Panc1 (cell line): ENCODE results near the gene SORL1. TPM values are rescaled to one million over a fixed set of nuclear protein-coding genes. Genes with fewer than 3 reads are reported as not detected.

Experiments used
- ATAC-seq: fragments of 200-7000 bp; cut with Tn5 transposase; 2 replicates; pipeline ENCODE4 v1.9.1; 2020; ENCODE audit warnings: mild to moderate bottlenecking, moderate library complexity
- BruUV-seq: library from RNA; stranded (reverse); fragments of 400-500 nt; replicated peaks from 2 replicates; lab custom pipeline; 2021; lab: Mats Ljungman, UMichigan
- CTCF ChIA-PET: fragments of 300-600 bp; sonication (Branson Sonifier 250); formaldehyde crosslinking; loops from one replicate; lab custom pipeline; 2022; ENCODE audit warnings: antibody characterized with exemption; lab: Charles Lee
- POLR2A ChIA-PET: fragments of 300-600 bp; sonication (Branson Sonifier 250); formaldehyde crosslinking; loops from one replicate; lab custom pipeline; 2022; ENCODE audit warnings: antibody characterized with exemption; lab: Charles Lee
- DNase-seq: peaks from one replicate; pipeline ENCODE4 v3.0.0-alpha.2; 2010; ENCODE audit warnings: low read depth, low spot score
- H3K27ac ChIP-seq: 2 replicates; pipeline ENCODE4 v1.5.1; 2011; ENCODE audit warnings: mild to moderate bottlenecking, low read length, inconsistent platforms
- H3K27me3 ChIP-seq: fragments of 200-500 bp; sonication (Bioruptor generic); 2 replicates; pipeline ENCODE4 v1.6.0; 2014; ENCODE audit warnings: low read length, inconsistent platforms; ENCODE audit not compliant: control insufficient read depth, insufficient read depth
- H3K36me3 ChIP-seq: fragments of 200-500 bp; sonication (Bioruptor generic); 2 replicates; pipeline ENCODE4 v1.5.1; 2014; ENCODE audit warnings: inconsistent platforms, mild to moderate bottlenecking, low read length, moderate library complexity; ENCODE audit not compliant: control insufficient read depth, insufficient read depth
- H3K4me1 ChIP-seq: 2 replicates; pipeline ENCODE4 v1.5.1; 2011; ENCODE audit warnings: inconsistent platforms, mild to moderate bottlenecking, low read length, moderate library complexity; ENCODE audit not compliant: control insufficient read depth, insufficient read depth
- H3K4me3 ChIP-seq, 2 experiments: 2 replicates each; pipeline ENCODE4 v1.5.1; 2011 to 2012; ENCODE audit warnings: low read depth in 2 of 2, low read length in 2 of 2, mild to moderate bottlenecking in 2 of 2, inconsistent platforms in 1 of 2, moderate library complexity in 1 of 2
- H3K9me3 ChIP-seq: fragments of 200-500 bp; sonication (Bioruptor generic); 2 replicates; pipeline ENCODE4 v1.5.1; 2014; ENCODE audit warnings: low read depth, mild to moderate bottlenecking, inconsistent platforms, low read length, moderate library complexity; ENCODE audit not compliant: control insufficient read depth, insufficient read depth
- POLR2AphosphoS5 ChIP-seq: IDR thresholded peaks from 2 replicates; pipeline ENCODE4 v1.6.1; 2012; ENCODE audit warnings: mild to moderate bottlenecking, low read depth, low read length, moderate library complexity
- SIN3A ChIP-seq: IDR thresholded peaks from 2 replicates; pipeline ENCODE4 v1.6.1; 2012; ENCODE audit warnings: low read depth, mild to moderate bottlenecking, low read length, moderate library complexity, borderline replicate concordance; ENCODE audit not compliant: insufficient read depth
- TCF7L2 ChIP-seq: IDR thresholded peaks from 2 replicates; pipeline ENCODE4 v1.6.1; 2011; ENCODE audit warnings: mild to moderate bottlenecking, low read depth, low read length, inconsistent platforms
- in situ Hi-C: cut with HindIII; loops from 2 replicates; pipeline ENCODE4 v1.10.0; 2016; ENCODE audit warnings: low sequenced_read_pairs, low pct_unique_long_range_greater_than_20kb
- intact Hi-C: fragments of 100-400 bp; cut with micrococcal nuclease; formaldehyde crosslinking; loops from one replicate; pipeline ENCODE4 v1.10.0; 2022; ENCODE audit not compliant: unreplicated experiment
- total RNA-seq: library from RNA; stranded (reverse); gene quantifications from one replicate; pipeline ENCODE4 v1.2.1, GENCODE V29; 2021; ENCODE audit not compliant: unreplicated experiment
- TF ChIP-seq, protein P1 (sequence below), 2 experiments: IDR thresholded peaks; 2 replicates each; pipeline ENCODE4 v1.6.1; 2011 to 2012; ENCODE audit warnings: low read depth in 2 of 2, control low read depth in 1 of 2, low read length in 1 of 2, mild to moderate bottlenecking in 1 of 2, moderate library complexity in 1 of 2; ENCODE audit not compliant: insufficient read depth in 1 of 2
- TF ChIP-seq, protein P2 (sequence below): fragments of 450-650 bp; IDR thresholded peaks from 2 replicates; pipeline ENCODE4 v1.5.1; 2017; ENCODE audit warnings: mild to moderate bottlenecking

SORL1 gene
- total RNA-seq, 1 experiment from 2014 or later = 36.3 TPM

DNA sequence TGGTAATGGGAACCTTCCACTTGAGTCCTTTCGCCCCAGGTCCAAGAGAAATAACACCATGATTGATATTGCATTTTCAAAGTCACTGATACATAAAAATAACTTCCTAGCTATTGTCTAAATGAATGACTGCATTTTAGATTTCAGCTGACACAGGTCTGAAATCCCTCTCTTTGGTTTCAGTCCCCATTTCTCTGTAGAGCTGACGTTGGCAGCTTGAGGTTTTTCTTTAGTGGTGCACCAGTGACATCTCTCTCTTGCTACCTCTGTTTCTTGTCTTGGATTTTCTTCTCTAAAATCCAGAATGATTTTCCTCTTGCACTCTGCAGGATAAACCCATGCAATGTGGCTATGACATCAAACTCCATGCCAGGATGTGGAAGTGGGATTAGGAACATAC is 31.7 kb upstream of the SORL1 start:
- POLR2A ChIA-PET = no interaction called here
- DNase-seq = no peak
- H3K9me3 ChIP-seq = no peaks in the 10 kb centered on the region
- intact Hi-C loops (no loop called here), in situ Hi-C loops (no loop called here)
- no peak overlapping the region for H3K4me3 ChIP-seq
- CTCF ChIA-PET = no interaction called here
- no peak for ATAC-seq
- no TSS peak for BruUV-seq
- TF ChIP-seq SIN3A = no peak
- TF ChIP-seq, protein P1, sequence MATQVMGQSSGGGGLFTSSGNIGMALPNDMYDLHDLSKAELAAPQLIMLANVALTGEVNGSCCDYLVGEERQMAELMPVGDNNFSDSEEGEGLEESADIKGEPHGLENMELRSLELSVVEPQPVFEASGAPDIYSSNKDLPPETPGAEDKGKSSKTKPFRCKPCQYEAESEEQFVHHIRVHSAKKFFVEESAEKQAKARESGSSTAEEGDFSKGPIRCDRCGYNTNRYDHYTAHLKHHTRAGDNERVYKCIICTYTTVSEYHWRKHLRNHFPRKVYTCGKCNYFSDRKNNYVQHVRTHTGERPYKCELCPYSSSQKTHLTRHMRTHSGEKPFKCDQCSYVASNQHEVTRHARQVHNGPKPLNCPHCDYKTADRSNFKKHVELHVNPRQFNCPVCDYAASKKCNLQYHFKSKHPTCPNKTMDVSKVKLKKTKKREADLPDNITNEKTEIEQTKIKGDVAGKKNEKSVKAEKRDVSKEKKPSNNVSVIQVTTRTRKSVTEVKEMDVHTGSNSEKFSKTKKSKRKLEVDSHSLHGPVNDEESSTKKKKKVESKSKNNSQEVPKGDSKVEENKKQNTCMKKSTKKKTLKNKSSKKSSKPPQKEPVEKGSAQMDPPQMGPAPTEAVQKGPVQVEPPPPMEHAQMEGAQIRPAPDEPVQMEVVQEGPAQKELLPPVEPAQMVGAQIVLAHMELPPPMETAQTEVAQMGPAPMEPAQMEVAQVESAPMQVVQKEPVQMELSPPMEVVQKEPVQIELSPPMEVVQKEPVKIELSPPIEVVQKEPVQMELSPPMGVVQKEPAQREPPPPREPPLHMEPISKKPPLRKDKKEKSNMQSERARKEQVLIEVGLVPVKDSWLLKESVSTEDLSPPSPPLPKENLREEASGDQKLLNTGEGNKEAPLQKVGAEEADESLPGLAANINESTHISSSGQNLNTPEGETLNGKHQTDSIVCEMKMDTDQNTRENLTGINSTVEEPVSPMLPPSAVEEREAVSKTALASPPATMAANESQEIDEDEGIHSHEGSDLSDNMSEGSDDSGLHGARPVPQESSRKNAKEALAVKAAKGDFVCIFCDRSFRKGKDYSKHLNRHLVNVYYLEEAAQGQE (IDR thresholded peaks at IDR 0.05; ENCODE audit: insufficient read depth in 1 of 2, low read depth in 2 of 2, low read length in 1 of 2) = no peak
- TF ChIP-seq, protein P2, sequence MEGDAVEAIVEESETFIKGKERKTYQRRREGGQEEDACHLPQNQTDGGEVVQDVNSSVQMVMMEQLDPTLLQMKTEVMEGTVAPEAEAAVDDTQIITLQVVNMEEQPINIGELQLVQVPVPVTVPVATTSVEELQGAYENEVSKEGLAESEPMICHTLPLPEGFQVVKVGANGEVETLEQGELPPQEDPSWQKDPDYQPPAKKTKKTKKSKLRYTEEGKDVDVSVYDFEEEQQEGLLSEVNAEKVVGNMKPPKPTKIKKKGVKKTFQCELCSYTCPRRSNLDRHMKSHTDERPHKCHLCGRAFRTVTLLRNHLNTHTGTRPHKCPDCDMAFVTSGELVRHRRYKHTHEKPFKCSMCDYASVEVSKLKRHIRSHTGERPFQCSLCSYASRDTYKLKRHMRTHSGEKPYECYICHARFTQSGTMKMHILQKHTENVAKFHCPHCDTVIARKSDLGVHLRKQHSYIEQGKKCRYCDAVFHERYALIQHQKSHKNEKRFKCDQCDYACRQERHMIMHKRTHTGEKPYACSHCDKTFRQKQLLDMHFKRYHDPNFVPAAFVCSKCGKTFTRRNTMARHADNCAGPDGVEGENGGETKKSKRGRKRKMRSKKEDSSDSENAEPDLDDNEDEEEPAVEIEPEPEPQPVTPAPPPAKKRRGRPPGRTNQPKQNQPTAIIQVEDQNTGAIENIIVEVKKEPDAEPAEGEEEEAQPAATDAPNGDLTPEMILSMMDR = no peak
- H3K4me1 ChIP-seq = no peaks in the 10 kb centered on the region
- H3K27ac ChIP-seq = no peak overlapping the region
- no peaks in the 10 kb centered on the region; the same call in 1 of the 2 replicates for H3K27me3 ChIP-seq
- H3K36me3 ChIP-seq = no peaks in the 10 kb centered on the region

DNA sequence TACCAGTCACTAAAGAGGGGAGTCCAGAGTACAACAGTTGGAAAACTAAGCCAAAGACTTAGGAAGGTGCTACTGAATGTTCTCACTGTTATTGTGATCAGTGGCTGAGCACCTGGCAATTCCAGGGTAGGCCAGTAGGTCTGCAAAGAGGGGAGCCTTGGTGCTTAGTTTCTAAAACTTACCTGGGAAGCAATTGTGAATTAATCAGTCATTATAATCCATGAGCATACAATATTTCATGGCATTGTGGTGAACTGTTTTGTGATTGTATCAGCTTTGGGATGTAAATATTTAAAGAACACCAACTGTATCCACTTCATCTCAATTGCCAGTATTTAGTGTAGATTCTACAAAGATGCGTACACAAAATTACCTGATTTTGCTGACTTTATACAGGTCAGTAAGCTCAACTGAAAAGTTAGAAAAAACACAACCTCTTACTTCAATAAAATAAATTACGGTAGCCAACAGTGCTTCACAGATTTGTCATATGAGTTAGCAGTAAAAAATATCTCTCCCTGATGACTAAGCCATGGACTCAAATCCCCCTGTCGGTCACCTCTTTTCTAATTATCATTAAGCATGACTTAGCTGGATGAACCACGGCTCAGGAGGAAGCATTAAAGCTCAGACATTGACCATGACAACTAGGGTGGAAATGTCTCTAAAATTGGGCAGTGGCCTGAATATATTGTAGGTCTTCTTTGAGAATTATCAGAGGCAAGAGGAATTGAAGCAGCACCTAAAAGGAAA is 30.8 kb upstream of the SORL1 start:
- CTCF ChIA-PET = no interaction called here
- no peak for ATAC-seq

More for the DNA sequence above, 30.8 kb upstream of the SORL1 start:
- Histone ChIP-seq H3K36me3 (no peaks in the 10 kb centered on the region), H3K27ac (no peak overlapping the region), H3K4me3 (no peak overlapping the region), H3K4me1 (no peaks in the 10 kb centered on the region), H3K9me3 (no peaks in the 10 kb centered on the region), H3K27me3 (no peaks in the 10 kb centered on the region; the same call in 1 of the 2 replicates)
- DNase-seq = no peak
- TF ChIP-seq, protein P1 (IDR thresholded peaks at IDR 0.05; ENCODE audit: insufficient read depth in 1 of 2, low read depth in 2 of 2, low read length in 1 of 2) = no peak
- TF ChIP-seq TCF7L2 = no peak
- no peak for TF ChIP-seq POLR2AphosphoS5
- no peak for TF ChIP-seq SIN3A
- TF ChIP-seq, protein P2 = no peak
- POLR2A ChIA-PET = no interaction called here
- intact Hi-C loops = no loop called here
- in situ Hi-C loops = no loop called here
- no TSS peak for BruUV-seq
